NCI-H187 treated with DMSO at 0.1 percent for 48 hours (cell line): ENCODE results near the gene HHAT.

Source experiments
- DNase-seq: peaks from one replicate; lab custom pipeline; 2025; lab: John Stamatoyannopoulos, UW

HHAT gene

DNA sequence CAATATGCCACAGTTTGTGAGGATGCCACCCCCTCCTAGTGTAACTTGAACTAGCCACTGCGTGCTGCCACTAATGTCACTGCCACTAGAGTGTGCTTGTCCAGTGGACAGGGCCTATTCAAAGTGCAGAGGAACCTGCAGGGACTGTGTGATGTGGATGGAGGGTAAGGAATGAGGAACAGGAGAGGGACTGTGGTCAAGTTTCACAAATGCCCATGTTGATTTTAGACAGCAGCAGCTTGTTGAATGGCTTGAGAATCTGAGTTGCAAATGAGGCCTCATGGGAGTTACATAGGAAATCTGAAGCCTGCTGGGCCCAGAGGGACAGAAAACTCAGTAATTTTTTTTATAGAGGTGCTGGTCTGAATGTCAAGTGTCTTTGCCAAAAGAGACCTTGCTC lies 112.3 kb downstream of the HHAT start:
- DNase-seq, result no peak

DNA sequence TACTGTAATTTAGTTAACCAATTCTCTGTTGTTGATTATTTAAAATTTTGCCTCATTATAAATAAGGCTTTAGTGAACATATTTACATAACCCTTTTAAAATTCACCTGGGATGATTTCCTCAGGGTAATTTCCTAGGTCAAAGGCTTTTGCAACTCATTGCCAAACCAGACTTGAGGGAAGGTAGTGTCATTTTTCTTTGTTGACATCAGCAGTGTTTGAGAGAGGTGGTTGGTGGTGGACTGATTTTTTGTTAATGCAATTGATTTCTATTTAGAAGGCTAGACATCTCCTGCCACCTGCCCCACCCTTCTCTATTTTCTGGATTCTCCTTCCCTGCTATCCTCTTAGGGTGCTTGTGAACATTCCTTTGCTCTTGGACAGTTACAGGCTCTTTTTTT lies 116.8 kb downstream of the HHAT start:
- DNase-seq, result no peak

DNA sequence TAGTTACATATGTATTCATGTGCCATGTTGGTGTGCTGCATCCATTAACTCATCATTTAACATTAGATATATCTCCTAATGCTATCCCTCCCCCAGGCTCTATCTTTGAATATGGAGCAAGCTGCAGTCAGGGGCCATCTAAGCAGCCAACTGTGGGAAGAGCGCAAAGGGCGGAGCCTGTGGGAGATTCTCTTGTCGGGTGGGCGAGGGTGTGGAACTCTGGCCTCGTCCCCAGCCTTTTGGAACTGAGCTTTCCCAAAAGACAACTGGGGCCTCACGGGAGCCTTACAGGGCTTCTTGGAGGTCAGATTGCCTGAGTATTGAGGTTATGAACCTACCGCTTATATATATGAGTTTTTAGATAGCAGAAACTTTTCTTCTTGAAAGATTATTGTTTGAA lies 117.2 kb downstream of the HHAT start:
- DNase-seq, result no peak

DNA sequence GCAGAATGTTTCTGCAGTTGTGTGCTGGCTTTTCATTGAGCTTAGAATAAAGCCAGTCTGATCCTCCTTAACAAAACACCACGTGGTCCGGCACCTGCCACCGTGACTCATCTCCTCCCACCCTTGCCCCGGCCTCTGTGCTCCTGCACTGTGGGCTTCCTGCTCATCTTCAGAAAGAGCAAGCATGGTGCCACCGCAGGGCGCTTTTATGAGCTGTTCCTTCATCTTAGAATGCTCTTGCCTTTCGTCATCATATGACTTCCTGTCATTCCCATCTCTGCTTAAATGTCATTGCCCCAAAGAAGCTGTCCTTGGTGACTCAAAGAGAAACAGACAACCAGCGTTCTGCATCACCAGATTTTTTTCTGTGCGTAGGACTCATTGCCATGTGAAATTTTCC lies 117.8 kb downstream of the HHAT start:
- DNase-seq, result no peak

DNA sequence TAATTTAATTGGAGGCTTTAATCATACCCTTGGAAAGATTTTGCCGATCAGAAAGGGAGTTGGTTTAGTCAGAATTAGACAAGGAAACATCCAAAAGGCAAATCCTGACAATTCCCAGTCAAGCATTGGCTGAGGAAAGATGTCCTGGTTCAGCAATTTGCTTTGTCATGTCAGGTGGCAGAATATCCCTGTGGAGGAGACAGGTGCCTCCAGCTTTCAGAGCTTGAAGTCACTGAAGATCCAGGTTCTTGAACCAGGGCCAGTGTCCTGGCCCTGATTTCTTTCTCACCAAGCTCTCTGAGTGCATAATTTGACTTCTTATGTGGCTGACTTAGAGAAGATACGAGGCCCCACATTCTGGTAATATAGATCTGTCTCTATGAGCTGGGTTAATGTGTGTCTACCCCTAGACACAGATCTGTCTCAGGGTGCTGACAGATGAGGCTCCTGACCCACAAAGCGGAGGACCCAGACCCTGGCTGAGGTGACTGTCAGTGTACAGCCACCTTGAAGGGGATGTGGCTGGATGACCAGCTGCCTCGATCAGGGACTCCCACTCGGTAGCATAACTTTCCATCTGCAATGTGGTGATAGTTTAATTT lies 118.9 kb downstream of the HHAT start:
- DNase-seq, result no peak

DNA sequence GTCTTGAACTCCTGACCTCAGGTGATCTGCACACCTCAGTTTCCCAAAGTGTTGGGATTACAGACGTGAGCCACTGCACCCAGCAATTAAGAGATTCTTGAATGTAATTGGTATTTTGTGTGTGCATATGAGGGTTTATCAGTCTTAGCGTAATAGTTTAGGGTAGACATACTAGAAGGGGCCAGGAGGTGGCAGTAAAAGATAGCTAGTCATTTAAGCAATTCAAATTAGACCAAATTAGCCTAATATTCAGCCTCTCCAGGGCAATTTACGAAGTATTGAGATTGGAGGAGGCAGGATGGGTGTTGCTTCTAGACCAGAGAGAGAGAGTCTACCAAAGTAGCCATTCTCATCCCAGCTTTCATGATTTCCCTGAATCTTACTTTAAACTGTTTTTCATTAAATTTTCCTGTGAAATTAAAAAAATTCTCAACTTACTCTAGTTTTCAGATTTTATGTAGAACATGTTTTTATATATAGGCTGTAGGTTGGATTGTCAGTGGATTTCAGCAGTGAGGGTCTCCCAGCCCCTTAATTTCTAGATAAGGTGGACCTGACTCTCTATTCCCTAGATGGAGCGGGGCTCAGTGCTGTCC lies 119.7 kb downstream of the HHAT start:
- DNase-seq, result no peak

DNA sequence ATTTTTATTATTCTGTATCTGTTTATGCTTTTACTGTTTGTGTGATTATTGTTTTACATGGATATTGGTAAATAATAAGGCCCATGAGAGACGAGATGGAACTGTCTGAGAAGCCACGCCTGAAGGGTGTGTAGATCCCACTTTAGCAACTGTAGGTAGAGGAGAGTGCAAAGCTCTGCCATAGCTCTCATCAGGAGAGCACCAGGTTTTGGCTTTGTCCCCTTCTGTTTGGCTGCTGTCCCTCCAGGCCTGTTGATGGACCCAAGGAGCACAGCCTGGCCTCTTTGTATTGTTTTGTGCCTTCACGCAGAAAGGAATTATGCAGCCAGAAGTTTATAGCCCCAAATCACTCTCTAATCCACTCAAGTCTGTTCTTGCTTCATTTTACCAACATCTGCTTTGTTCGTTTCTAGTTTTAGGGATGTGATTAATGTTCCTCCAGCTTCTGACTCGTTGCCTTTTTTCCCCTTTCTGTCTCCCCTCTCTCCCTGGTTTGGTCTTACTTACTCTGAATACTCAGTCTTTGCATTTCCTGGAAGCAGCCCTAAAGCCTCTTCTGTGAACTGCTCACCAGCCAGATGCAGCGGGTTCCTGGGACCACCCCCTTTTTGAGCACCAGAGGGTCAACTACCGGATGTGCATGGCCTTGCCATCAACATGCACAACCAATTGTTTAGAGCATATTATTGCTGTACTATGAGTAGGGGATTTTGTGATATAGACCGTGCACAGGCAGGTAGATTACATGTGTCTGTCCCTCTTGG lies 127.3 kb downstream of the HHAT start:
- DNase-seq, result no peak

DNA sequence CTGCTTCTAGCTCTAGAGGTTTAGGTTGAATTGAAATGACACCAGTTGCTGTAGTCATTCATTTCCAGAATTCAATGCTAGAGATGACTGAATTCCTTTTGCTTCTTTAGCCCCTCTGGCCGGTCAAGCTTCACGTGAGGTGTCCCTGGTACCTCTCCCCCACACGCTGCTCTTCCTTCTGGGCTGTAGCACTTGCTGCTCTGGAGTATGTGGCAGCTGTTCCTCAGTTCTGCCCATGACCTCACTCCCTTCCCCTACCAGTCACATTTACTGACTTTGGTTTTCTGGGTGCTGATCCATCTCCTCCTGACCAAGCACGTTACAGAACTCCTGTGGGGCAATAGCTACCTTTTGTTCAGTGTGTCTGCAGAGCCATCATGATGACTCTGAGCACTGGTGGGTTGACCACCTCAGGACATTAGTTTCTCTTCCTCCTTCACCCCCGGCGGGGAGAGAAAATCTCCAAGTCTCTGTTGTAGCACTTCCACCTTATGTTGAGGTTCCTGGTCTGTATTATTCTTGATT lies 128.1 kb downstream of the HHAT start:
- DNase-seq, result no peak

DNA sequence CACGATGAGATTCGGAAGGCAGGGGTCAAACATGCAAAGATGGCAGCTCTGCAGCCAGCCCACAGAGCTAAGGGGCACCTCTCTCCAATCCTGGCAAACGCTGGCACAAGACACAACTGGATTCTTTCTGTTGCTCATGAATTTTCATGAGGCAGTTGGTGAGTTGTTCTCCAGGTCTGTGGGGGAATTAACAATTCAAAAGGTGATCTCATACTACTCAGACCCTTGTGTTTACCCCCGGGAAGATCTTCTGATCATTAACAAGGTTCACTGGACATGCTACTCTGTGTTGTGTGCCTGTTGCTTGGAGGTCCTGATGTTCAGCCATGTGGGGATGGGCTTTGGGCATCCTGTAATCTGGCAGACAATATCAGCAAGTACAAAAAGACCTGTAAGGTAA lies 128.9 kb downstream of the HHAT start:
- DNase-seq, result no peak

DNA sequence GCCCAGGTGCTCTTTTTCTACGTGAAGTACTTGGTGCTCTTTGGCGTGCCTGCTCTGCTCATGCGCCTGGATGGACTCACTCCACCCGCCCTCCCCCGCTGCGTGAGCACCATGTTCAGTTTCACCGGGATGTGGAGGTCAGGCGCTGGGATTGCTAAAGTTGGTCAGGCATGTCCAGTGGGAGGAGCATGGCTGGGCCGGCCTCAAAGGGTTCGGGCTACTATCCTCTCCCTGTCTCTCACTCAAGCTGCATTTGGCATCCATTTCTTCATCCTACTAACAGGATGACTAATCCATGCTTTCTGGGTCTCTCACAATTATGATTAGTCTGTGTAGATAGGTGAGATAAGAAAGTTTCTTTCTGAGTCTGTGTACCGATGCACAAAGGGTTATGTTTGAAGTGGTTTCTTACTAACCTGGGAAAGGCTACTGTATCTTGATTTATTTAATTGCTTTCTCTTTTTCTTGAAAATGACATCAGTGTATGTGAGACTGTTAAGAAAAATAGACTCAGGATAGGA lies 135.9 kb downstream of the HHAT start:
- DNase-seq, result no peak

DNA sequence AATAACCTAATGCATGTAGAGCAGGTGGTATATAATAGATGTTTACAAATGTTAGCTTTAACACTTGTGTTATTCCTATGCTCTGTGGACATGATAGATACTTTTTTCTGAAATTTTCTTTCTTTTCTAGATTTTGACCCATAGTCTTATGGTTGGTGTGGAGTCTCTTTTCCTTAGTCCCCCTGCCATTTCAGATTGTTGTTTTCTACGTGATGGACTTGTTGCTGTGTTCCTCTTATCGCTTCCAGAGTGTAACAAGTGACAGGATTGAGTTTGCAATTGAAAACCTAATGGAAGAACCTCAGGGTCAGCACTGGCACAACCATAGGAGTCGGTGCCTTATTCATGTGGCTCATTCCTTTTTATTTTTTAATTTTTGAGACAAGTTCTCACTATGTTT lies 136.4 kb downstream of the HHAT start:
- no peak for DNase-seq

DNA sequence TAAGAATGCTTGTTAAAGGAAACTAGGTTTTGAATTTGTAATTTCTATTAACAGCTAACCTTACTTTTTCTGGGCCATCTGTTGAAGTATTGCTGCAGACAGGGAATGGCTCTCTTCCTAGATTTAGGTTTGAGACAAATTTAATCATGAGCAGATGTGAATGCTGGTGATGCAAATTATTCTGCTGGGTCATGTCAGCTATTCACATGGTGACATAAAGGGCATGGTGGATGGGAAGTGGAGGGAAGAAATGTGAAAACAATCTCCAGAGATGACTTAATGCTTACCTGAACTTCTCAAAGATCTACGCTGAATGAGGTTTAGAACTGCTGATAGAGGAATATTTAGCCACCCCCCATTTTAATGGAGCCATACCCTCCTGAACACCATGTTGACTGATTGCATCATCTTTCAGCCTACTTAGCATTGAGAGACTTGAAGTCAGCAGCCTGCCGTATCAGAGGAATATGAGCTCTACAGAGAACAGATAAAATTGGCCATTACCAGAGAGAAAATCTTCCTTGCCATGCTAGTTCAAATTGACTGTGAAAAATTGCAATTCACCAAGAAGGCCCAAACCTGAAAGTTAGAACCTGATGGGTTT lies 138.8 kb downstream of the HHAT start:
- no peak for DNase-seq

DNA sequence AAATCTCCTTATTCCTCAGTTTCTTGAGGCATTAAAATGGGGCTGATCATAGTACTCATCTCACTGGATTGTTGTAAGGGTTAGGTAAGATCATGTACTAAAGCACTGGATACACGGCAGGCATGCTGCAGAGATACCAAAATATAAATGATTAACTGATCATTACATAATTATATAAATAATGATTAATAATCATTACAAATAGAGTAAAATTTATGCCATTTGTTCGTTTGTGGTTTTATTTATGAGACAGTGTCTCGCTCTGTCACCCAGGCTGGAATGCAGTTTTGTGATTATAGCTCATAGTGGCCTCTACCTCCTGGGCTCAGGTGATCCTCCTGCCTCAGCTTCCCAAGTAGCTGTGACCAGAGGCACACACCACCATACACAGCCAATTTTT lies 140.7 kb downstream of the HHAT start:
- DNase-seq, result no peak

DNA sequence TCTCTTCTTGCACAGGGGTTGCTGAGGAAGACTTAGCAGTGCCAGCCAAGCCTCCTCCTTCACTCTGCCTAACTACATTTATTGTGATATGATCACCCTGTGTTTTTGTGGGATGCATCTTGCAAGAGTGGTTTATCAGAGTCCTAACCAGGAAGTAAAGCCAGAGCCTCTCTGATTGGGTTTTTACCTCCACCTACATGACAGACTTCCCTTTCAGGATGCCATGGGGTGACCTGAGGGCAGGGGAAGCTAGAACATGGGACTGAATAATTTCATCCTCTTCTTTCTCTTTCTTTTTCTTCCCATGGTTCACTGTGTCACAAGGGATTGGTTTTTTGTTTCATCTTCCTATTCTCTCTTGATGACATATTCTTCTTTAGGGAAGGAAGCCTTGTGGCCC lies 146.6 kb downstream of the HHAT start:
- no peak for DNase-seq

DNA sequence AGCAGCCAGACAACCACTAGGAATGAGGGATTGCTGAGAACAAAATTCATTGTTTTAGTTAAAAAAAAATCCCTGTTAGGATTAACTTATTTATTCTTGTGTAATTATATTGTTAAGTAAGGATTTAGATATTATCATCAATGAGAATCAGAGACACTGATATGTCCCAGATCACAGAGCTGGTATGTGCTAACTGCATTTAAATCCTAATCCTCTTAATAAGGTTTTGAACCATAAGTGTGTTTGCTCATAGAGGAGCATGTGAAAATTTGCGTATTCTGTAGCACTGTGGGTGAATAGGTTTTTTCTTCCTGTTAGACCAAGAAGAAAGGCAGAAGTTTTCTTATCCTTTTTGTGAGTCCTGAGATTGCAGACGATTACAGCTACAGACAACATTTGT lies 147.1 kb downstream of the HHAT start:
- DNase-seq, result no peak

DNA sequence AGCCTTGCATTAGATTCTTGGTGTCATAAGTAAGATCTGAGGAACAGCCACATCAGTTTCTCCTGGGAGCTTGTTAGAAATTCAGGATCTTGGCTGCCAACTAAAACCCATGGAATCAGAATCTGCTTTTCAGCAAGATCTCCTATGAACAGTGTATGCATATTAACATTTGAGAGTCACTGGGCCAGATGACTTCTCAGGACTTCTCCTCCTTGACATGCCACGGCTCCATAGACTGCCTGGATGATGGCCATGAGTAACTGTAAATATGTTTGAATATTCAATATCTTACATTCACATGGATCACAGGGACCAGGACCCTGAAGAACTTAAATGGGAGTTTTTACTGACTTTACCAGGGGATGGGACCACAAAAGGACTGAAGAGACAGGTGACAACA lies 148.0 kb downstream of the HHAT start:
- no peak for DNase-seq

DNA sequence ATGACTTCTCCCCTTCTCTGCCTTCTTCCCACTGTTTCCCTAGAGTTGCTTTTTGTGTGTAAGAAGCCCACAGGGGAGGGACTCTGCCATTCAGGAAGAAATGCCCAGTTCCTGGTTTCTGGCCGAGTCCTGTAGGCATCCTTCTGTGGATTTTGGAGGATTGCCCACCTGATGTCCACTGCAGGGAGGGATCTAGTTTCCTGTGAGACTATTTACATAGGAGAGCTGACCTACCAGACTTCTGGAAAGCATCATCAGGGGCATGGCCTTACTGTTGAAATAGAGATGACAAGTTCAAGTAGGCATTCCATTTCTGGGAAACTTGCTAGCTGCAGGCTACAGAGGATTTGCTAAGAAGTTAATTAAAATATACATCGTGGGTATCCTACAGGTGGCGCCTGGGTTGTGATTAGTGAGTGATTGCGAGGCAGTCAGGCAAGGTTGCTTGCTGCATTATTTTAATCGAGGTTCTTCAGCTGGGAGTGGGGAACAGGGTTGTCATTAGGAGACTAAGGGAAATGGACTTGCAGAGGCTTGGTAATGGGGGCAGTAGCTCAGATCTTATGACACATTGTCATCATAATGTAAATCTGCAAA lies 148.7 kb downstream of the HHAT start:
- DNase-seq, result no peak

DNA sequence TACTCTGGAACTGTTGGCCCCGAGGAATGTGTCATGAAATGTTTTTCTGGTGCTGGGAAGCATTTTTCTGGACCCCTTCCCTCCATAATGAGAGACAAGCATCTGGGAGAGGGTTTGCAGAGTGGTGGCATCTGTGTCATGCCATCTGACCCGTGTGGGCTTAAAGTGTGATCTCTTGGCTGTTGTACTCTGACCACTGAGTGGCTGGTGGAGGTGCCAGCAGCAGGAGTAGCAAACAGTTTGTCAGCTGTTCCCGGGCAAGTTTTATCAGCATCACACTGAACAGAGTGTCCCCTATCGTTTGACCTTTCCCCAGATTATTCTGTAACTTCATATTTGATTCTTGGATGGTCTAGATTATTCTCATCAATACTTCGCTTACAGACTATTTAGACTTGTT lies 150.1 kb downstream of the HHAT start:
- DNase-seq, result no peak

DNA sequence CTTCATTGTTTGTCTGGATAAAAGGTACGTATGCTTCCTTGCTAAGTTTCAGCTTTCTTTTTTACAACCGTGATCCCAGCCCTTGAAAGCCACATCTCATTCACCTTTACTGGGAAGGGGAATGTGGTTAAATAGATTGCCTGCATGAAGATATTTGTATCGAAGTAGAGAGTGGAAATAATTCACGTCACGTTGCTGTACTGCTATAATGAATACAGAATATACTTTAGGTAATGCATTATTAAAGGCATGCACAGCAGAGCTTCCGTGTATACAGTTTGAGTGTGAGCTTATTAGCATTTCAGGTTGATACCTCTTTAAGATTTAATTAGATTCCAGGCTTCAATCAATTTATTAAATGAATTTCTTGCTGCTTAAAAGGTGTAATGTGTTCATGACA lies 153.8 kb downstream of the HHAT start:
- no peak for DNase-seq

DNA sequence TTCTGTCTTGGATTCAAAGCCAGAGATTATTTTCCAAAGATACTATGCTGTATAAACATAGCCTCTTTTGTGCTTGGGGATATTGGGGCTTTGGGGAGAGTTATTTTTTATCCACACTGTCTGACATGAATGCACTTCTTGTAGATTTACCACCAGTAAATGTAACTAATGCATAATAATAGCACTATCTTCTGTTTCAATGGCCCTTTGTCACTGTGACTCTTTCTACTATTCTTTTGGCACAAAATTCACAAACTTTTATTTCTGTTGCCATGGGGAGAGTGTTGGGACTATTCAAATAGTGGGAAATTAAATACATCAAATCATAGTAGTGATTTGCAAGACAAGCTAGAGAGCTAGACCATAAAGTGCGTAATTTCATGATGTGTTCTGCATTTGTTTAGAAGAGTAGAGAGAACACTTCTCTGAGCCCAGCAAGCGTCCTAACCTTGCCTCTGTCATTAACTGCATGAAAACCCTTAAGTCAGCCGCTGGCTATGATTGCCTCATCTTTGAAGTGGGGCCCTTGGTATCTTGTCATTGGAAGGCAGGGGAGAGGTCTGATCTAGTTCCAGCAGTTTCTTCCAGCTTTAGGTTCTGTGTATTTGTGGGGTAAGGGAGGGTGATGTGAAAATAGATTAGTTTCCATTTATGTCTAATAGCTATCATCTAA lies 154.4 kb downstream of the HHAT start:
- DNase-seq, result no peak

DNA sequence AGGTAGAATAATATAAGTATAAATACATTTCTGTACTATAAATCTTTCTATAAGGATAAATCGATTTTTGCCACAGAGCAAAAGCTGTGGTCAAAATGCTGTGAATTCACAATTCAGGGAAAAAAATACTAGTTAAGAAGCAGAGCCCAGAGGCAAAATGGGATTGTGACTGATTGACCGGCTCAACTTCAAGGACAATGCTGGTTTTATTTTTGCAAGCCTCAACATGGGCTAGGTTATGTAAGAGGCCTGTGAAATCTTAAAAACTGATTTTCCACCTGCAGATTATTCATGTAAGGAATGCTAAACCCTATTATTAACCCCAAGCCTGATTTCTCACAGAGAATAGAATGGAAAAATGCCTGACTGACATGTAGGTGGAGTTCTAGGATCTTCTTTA lies 155.1 kb downstream of the HHAT start:
- no peak for DNase-seq

DNA sequence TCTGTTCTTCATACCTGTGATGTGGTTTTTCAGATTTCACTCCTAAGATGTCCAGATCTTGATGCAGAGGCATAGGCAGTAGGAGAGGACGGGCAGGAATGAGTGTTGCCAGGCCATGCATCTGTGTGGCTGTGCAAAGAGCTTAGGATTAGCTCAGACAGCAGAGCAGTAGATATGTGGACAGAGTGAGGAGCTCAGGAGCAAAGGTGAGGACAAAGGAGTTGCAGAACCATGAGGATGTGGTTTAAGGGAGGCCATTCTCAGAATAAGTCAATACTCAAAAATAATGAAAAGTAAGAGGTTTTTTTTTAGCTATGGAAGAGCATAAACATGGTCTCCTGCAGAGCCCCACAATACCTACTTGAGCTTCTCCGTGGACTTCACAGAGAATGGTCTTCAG lies 158.3 kb downstream of the HHAT start:
- no peak for DNase-seq
